Breast epithelium (tissue), 4 donors: ENCODE measurements around the gene NKIRAS1. TPM values are rescaled to one million over a fixed set of nuclear protein-coding genes. Genes with fewer than 3 reads are reported as not detected.
A peak's percentile ranks its signal among the peaks of the same experiment; 100 is the strongest.

Source experiments
- DNase-seq, 2 donors: peaks; one replicate each; pipeline ENCODE4 v3.0.0-alpha.2; 2019; ENCODE audit warnings: low spot score in 2 of 2
- H3K27ac ChIP-seq, 2 donors: fragments of 200-600 bp; sonication (generic) in 1 of 2; one replicate each; pipeline ENCODE4 v1.5.1; 2016 to 2019; ENCODE audit warnings: mild to moderate bottlenecking in 1 of 2
- H3K27me3 ChIP-seq, 2 donors: fragments of 200-600 bp; sonication (generic) in 1 of 2; one replicate each; pipeline versions ENCODE4 v1.5.1 to v1.6.0; 2017 to 2019; ENCODE audit warnings: control low read depth in 1 of 2, mild to moderate bottlenecking in 1 of 2
- H3K36me3 ChIP-seq: fragments of 200-600 bp; one replicate; pipeline ENCODE4 v1.5.1; 2019
- H3K4me1 ChIP-seq, 2 donors: fragments of 200-600 bp; sonication (generic); one replicate each; pipeline ENCODE4 v1.5.1; 2016 to 2019; ENCODE audit warnings: control low read depth in 1 of 2
- H3K4me3 ChIP-seq, 3 donors: fragments of 200-600 bp; sonication (generic); 1 replicate in 2 of 3; 2 replicates in 1 of 3; pipeline ENCODE4 v1.5.1; 2016 to 2019; ENCODE audit warnings: mild to moderate bottlenecking in 3 of 3, moderate library complexity in 2 of 3
- H3K9me3 ChIP-seq, 2 donors: fragments of 200-600 bp; sonication (generic) in 1 of 2; one replicate each; pipeline ENCODE4 v1.5.1; 2016 to 2019; ENCODE audit warnings: control low read depth in 1 of 2
- POLR2A ChIP-seq: fragments of 450-650 bp; IDR thresholded peaks from one replicate; pipeline ENCODE4 v1.6.1; 2016; ENCODE audit warnings: antibody characterized with exemption, mild to moderate bottlenecking, moderate library complexity
- POLR2AphosphoS5 ChIP-seq, 3 donors: sonication (generic); formaldehyde crosslinking; IDR thresholded peaks; one replicate each; pipeline ENCODE4 v1.6.1; 2017; ENCODE audit warnings: antibody characterized with exemption in 3 of 3
- intact Hi-C: fragments of 100-400 bp; cut with DNase I; formaldehyde crosslinking; loops from one replicate; pipeline ENCODE4 v1.15.1; 2023; ENCODE audit warnings: low total_unique reads
- total RNA-seq, 3 donors: library from RNA; depleted of rRNA; stranded (reverse); fragments of >200 nt; gene quantifications; one replicate each; pipeline ENCODE4 v1.1.0, GENCODE V29; 2016
- TF ChIP-seq, protein P1 (sequence below), 3 donors: fragments of 450-650 bp; IDR thresholded peaks; one replicate each; pipeline ENCODE4 v1.5.1; 2016 to 2017; ENCODE audit warnings: antibody characterized with exemption in 3 of 3, mild to moderate bottlenecking in 3 of 3, moderate library complexity in 3 of 3

The NKIRAS1 gene
- total RNA-seq, 3 donors from 2014 or later = 15.7 to 20.3 (median 19.2) TPM

DNA sequence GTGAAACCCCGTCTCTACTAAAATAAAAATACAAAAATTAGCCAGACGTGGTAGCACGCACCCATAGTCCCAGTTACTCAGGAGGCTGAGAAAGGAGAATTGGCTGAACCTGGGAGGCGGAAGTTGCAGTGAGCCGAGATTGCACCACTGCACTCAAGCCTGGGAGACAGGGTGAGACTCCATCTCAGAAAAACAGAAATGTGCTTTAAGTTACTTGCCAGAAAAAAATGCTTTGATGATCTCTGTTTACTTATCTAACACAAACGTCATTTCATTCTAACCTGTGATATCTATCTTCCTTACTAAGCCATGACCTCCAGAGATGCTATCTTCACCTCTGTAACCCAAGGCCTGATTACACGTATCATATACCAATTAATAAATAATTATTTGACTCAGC, 7.4 kb downstream of the NKIRAS1 start:
- no peak overlapping the region for H3K4me3 ChIP-seq
- no peaks in the 10 kb centered on the region for H3K27me3 ChIP-seq
- TF ChIP-seq POLR2A (no peak), POLR2AphosphoS5 (IDR thresholded peaks at IDR 0.05) (no peak)
- TF ChIP-seq, protein P1, sequence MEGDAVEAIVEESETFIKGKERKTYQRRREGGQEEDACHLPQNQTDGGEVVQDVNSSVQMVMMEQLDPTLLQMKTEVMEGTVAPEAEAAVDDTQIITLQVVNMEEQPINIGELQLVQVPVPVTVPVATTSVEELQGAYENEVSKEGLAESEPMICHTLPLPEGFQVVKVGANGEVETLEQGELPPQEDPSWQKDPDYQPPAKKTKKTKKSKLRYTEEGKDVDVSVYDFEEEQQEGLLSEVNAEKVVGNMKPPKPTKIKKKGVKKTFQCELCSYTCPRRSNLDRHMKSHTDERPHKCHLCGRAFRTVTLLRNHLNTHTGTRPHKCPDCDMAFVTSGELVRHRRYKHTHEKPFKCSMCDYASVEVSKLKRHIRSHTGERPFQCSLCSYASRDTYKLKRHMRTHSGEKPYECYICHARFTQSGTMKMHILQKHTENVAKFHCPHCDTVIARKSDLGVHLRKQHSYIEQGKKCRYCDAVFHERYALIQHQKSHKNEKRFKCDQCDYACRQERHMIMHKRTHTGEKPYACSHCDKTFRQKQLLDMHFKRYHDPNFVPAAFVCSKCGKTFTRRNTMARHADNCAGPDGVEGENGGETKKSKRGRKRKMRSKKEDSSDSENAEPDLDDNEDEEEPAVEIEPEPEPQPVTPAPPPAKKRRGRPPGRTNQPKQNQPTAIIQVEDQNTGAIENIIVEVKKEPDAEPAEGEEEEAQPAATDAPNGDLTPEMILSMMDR (IDR thresholded peaks at IDR 0.05) = no peak
- no peaks in the 10 kb centered on the region for H3K9me3 ChIP-seq
- no peak for DNase-seq
- no peaks in the 10 kb centered on the region for H3K36me3 ChIP-seq
- no peak overlapping the region for H3K27ac ChIP-seq
- no peaks in the 10 kb centered on the region for H3K4me1 ChIP-seq
- intact Hi-C loops = no loop called here

DNA sequence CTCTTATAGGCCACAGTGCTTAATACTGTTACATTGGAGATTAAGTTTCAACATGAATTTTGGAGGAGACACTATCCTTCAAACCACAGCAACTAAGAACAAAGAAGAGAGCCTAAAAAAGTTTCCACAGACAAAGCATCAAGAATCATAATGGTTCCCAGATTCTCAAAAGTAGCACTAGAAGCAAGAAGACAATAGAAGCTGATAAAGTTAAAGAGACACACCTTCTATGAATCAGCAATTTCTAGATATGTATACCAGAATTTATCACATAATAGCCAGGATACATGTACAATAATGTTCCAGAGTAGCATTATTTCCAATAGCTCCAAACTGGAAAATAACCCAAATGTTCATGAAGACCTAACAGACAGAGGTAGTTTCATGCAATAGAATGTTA, 12.2 kb downstream of the NKIRAS1 start:
- intact Hi-C loops = no loop called here
- Histone ChIP-seq H3K4me1 (no peaks in the 10 kb centered on the region), H3K4me3 (no peak overlapping the region), H3K36me3 (no peaks in the 10 kb centered on the region), H3K9me3 (no peaks in the 10 kb centered on the region), H3K27ac (no peak overlapping the region), H3K27me3 (no peaks in the 10 kb centered on the region)
- DNase-seq = no peak
- TF ChIP-seq, protein P1 (IDR thresholded peaks at IDR 0.05) = no peak
- no peak for TF ChIP-seq POLR2AphosphoS5 (IDR thresholded peaks at IDR 0.05)
- TF ChIP-seq POLR2A = no peak

DNA sequence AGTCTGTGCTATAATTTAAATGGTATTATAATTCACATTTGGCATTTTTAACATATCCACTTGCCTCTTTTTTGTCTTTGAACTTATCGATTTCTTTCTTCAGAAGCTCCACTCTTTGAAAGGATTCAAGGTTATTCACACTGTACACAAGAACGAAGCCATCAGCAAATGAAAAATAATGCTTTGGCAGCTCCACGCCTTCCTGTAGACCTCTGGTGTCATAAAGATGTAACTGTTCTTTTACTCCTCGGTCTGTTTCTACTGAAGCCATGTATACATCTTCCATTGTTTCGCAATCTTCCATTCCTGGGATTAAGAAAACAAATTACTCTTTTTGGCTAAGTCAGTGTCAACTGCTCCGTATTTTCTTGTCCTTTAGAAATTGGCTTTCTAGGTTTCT, 16.0 kb downstream of the NKIRAS1 start:
- Histone ChIP-seq H3K4me3 (no peak overlapping the region), H3K9me3 (no peaks in the 10 kb centered on the region), H3K27ac (no peak overlapping the region), H3K36me3 (no peaks in the 10 kb centered on the region), H3K27me3 (no peaks in the 10 kb centered on the region), H3K4me1 (no peaks in the 10 kb centered on the region)
- intact Hi-C loops = no loop called here
- no peak for TF ChIP-seq POLR2A
- no peak for TF ChIP-seq POLR2AphosphoS5 (IDR thresholded peaks at IDR 0.05)
- TF ChIP-seq, protein P1 (IDR thresholded peaks at IDR 0.05) = no peak
- no peak for DNase-seq

DNA sequence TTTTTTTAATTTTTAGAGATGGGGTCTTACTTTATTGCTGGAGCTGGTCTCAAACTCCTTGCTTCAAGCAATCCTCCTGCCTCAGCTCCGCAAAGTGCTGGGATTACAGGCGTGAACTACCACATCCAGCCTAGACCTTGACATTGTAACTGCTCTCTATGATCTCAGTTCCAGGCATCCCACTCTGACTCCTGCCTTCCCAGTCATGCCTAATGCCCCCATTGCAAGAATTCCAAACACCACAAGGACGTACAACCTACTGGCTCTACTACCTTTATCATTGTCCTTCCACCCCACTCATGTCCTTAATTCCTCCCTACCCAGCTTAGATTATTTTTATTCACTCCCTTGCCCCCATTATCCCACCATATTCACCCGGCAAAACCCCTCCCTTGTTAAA, 21.6 kb downstream of the NKIRAS1 start:
- Histone ChIP-seq H3K27ac (no peak overlapping the region), H3K9me3 (no peaks in the 10 kb centered on the region), H3K4me1 (no peaks in the 10 kb centered on the region), H3K36me3 (no peaks in the 10 kb centered on the region), H3K27me3 (no peaks in the 10 kb centered on the region), H3K4me3 (no peak overlapping the region)
- TF ChIP-seq, protein P1 (IDR thresholded peaks at IDR 0.05) = no peak
- TF ChIP-seq POLR2A = no peak
- TF ChIP-seq POLR2AphosphoS5 (IDR thresholded peaks at IDR 0.05) = no peak
- intact Hi-C loops = no loop called here
- no peak for DNase-seq

DNA sequence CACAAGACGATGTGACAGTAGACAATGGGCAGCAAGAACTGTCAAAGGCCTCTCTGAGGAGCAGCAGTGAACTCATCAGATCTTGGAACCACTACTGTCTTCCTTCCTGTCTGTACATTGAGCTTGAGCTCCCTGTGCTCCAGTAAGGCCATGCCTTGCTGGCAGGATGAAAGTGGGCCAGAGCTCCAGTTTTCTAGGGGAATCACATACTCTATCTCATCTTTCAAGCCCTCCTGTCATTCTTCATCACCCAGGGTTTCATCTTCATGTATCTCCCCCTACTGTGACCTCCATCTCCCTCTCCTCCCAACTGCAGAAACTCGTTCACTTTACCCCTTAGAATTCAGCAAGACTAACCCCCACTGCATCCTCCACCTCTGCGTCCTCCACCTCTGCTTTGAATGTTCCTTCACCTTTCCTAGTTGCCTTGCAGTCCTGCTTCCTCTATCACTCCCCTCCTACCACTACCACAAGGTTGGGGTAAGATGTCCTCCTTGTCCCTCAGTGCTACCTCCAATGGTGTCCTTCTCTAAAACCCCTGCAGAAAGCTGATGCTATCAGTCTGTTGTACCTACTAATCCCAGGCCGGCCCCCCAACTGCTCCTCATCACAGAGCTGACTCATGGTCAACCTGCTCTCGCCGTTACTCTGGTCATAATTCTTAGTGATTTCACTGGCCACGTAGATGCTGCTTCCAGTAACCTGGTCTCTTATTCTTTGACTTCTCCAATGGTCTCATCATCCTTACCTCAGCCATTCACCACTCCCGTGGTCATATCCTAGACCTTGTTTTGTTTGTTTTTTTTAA, 22.3 kb downstream of the NKIRAS1 start:
- TF ChIP-seq POLR2A = no peak
- TF ChIP-seq, protein P1 (IDR thresholded peaks at IDR 0.05) = no peak
- no peak for TF ChIP-seq POLR2AphosphoS5 (IDR thresholded peaks at IDR 0.05)
- H3K4me3 ChIP-seq = no peak overlapping the region
- H3K4me1 ChIP-seq = no peaks in the 10 kb centered on the region
- H3K27me3 ChIP-seq = no peaks in the 10 kb centered on the region
- H3K9me3 ChIP-seq = no peaks in the 10 kb centered on the region
- intact Hi-C loops = no loop called here
- H3K36me3 ChIP-seq = no peaks in the 10 kb centered on the region
- peak overlapping the region in 1 of 2 donors; percentile 21 for H3K27ac ChIP-seq
- no peak for DNase-seq
